DND-41 (cell line): ENCODE data around the gene ACOT4.

Experiments
- CTCF ChIP-seq: IDR thresholded peaks from 2 replicates; pipeline ENCODE4 v1.5.1; 2012; ENCODE audit warnings: borderline replicate concordance, low read length, moderate library complexity, mild to moderate bottlenecking; ENCODE audit not compliant: poor library complexity, severe bottlenecking; ENCODE audit errors: extremely low read depth
- EZH2 ChIP-seq: IDR thresholded peaks from 3 replicates; pipeline ENCODE4 v1.6.1; 2012; ENCODE audit warnings: borderline replicate concordance, low read depth, mild to moderate bottlenecking, moderate library complexity, low read length, inconsistent platforms; ENCODE audit not compliant: severe bottlenecking

GRCh38 chr14:73576391-73576790 is 15.3 kb upstream of the ACOT4 start:
- no peak for TF ChIP-seq CTCF
- no peak for TF ChIP-seq EZH2
